Peyer's patch (tissue), 4 donors: Measurements from ENCODE around the gene COX18. TPM values are rescaled to one million over a fixed set of nuclear protein-coding genes. Genes with fewer than 3 reads are reported as not detected.

Experiments
- DNase-seq, 3 donors: peaks; one replicate each; pipeline ENCODE4 v3.0.0-alpha.2; 2017 to 2019
- H3K27ac ChIP-seq, 4 donors: fragments of 200-600 bp; sonication (generic); one replicate each; pipeline ENCODE4 v1.5.1; 2016 to 2019
- H3K27me3 ChIP-seq, 2 donors: fragments of 200-600 bp; sonication (generic); one replicate each; pipeline ENCODE4 v1.5.1; 2019
- H3K36me3 ChIP-seq, 3 donors: fragments of 200-600 bp; sonication (generic); one replicate each; pipeline ENCODE4 v1.5.1; 2016 to 2019
- H3K4me1 ChIP-seq, 4 donors: fragments of 200-600 bp; sonication (generic); one replicate each; pipeline ENCODE4 v1.5.1; 2016 to 2019
- H3K4me3 ChIP-seq, 4 donors: fragments of 200-600 bp; sonication (generic); 1 replicate in 3 of 4; 2 replicates in 1 of 4; pipeline ENCODE4 v1.5.1; 2016 to 2019; ENCODE audit warnings: mild to moderate bottlenecking in 1 of 4
- H3K9me3 ChIP-seq, 4 donors: fragments of 200-600 bp; sonication (generic); one replicate each; pipeline ENCODE4 v1.5.1; 2016 to 2019; ENCODE audit warnings: mild to moderate bottlenecking in 1 of 4
- POLR2A ChIP-seq, 2 donors: fragments of 450-650 bp; IDR thresholded peaks; one replicate each; pipeline ENCODE4 v1.5.1; 2017; ENCODE audit warnings: antibody characterized with exemption in 2 of 2, mild to moderate bottlenecking in 2 of 2, moderate library complexity in 2 of 2
- total RNA-seq, 4 donors: library from RNA; depleted of rRNA; stranded (reverse); fragments of >200 nt; gene quantifications; one replicate each; pipeline ENCODE4 v1.1.0, GENCODE V29; 2016
- TF ChIP-seq, protein P1 (sequence below), 6 experiments: fragments of 450-650 bp in 4 of 6; fragments of 200-600 bp in 2 of 6; sonication (generic) in 1 of 6; IDR thresholded peaks; one replicate each; pipeline ENCODE4 v1.5.1; 2017 to 2019; ENCODE audit warnings: antibody characterized with exemption in 6 of 6, mild to moderate bottlenecking in 3 of 6, moderate library complexity in 1 of 6

COX18 gene
- total RNA-seq, 4 donors from 2014 or later, result 8.8 to 14.9 (median 10.7) TPM

DNA sequence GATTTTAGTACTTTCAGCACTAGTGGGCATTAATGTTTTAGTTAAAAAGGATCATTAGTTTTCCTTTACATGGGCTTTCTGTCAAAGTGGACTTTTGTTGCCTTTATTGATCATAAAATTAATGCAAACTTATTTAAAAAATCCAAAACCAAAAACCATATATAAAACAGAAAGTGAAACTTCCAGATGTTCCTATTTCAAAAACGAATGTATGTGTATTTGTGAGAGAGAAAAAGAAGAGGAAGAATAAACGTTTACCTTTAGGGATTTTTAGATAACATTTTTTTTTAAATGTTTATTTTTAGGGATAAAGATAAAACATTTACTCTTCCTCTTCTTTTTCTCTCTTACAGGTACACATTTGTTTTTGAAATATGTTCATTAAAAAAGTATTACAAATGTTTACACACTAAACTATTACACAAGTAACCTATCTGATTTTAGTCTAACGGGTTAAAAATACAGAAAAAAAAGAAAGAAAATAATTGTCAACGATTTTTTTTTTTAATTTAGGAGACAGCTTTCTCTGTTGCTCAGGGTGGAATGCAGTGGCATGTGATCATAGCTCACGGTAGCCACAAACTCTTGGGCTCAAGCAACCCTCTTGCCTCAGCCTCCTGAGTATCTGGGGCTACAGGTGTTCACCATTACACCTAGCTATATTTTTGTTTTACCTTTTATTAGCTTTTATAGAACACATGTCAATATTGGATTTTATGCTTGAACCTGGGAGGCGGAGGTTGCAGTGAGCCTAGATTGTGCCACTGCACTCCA is 16.8 kb upstream of the COX18 start:
- H3K27me3 ChIP-seq, result no peaks in the 10 kb centered on the region
- no peak overlapping the region for H3K4me3 ChIP-seq
- no peak for DNase-seq
- H3K4me1 ChIP-seq, result no peaks in the 10 kb centered on the region
- H3K36me3 ChIP-seq, result peaks cover 0 to 49% (median 0%) of the 10 kb centered on the region in 3 donors
- H3K9me3 ChIP-seq, result no peaks in the 10 kb centered on the region
- TF ChIP-seq POLR2A (IDR thresholded peaks at IDR 0.05), result no peak
- TF ChIP-seq, protein P1, sequence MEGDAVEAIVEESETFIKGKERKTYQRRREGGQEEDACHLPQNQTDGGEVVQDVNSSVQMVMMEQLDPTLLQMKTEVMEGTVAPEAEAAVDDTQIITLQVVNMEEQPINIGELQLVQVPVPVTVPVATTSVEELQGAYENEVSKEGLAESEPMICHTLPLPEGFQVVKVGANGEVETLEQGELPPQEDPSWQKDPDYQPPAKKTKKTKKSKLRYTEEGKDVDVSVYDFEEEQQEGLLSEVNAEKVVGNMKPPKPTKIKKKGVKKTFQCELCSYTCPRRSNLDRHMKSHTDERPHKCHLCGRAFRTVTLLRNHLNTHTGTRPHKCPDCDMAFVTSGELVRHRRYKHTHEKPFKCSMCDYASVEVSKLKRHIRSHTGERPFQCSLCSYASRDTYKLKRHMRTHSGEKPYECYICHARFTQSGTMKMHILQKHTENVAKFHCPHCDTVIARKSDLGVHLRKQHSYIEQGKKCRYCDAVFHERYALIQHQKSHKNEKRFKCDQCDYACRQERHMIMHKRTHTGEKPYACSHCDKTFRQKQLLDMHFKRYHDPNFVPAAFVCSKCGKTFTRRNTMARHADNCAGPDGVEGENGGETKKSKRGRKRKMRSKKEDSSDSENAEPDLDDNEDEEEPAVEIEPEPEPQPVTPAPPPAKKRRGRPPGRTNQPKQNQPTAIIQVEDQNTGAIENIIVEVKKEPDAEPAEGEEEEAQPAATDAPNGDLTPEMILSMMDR (IDR thresholded peaks at IDR 0.05), result no peak
- no peak overlapping the region for H3K27ac ChIP-seq

DNA sequence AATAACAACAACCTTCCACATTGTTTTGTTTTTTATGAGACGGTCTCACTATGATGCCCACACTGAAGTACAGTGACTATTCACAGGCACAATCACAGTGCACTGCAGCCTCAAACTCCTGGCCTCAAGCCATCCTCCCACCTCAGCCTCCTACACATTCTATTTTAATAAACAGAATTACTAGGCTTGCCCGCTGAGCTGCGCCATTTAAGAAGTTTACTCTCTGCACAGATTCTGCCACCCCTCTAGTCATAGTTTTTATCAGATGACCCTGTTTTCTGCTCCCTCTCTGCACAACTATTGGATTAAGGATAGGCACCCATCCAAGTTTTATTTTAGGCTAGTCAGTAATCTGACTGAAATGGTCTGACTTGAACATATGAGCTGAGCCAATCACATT is 11.3 kb upstream of the COX18 start:
- no peaks in the 10 kb centered on the region for H3K4me1 ChIP-seq
- no peak overlapping the region for H3K27ac ChIP-seq
- DNase-seq, result no peak
- TF ChIP-seq, protein P1 (IDR thresholded peaks at IDR 0.05), result no peak
- TF ChIP-seq POLR2A (IDR thresholded peaks at IDR 0.05), result no peak
- H3K27me3 ChIP-seq, result no peaks in the 10 kb centered on the region
- H3K9me3 ChIP-seq, result no peaks in the 10 kb centered on the region
- no peak overlapping the region for H3K4me3 ChIP-seq
- H3K36me3 ChIP-seq, result peaks cover 0 to 90% (median 0%) of the 10 kb centered on the region in 3 donors

DNA sequence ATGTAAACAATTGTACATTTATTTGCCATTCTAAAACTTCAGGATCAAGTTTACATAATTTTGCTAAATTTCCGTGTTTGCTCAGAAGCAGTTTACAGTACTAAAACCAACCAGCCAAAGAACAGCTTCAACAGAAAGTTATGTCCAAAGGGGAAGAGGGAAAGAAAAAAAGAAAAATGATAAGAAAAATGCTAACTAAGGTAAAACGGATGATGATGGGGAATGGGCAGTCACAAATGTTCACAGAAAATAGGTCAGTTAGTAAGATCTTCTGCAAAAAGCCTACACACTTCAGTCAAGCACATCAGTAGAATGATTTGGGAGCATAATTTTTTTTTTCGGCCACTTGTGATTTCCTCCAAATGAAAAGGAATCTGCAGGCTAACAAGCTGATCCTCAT is 6.3 kb upstream of the COX18 start:
- no peak overlapping the region for H3K4me3 ChIP-seq
- H3K4me1 ChIP-seq, result no peaks in the 10 kb centered on the region
- H3K9me3 ChIP-seq, result no peaks in the 10 kb centered on the region
- DNase-seq, result no peak
- H3K27ac ChIP-seq, result no peak overlapping the region
- TF ChIP-seq, protein P1 (IDR thresholded peaks at IDR 0.05), result no peak
- no peak for TF ChIP-seq POLR2A (IDR thresholded peaks at IDR 0.05)
- no peaks in the 10 kb centered on the region for H3K27me3 ChIP-seq
- peaks cover 0 to 74% (median 0%) of the 10 kb centered on the region in 3 donors for H3K36me3 ChIP-seq

DNA sequence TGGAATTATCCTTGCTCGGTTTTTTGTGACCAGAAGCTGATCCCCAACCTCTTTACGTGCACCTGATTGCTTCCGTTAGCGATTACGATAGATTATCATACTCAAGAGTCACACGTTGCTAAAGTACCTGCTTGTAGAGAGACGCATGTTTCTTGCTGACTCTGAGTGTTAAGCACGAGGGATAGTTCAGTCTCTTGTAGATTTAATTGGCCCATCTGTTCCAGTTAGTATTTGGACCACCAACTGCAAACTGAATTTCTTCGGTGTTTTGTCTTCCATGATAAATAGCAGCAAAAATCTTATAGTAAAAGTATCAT is 516 bp upstream of the COX18 start:
- H3K9me3 ChIP-seq, result no peaks in the 10 kb centered on the region
- H3K4me1 ChIP-seq, result peaks cover 0 to 6% (median 2%) of the 10 kb centered on the region in 4 donors
- peak overlapping the region; percentile 57 to 86 (median 75) for H3K4me3 ChIP-seq
- DNase-seq, result no peak
- H3K27me3 ChIP-seq, result no peaks in the 10 kb centered on the region
- peaks cover 0 to 16% (median 0%) of the 10 kb centered on the region in 3 donors for H3K36me3 ChIP-seq
- peak overlapping the region; percentile 86 to 98 (median 96) for H3K27ac ChIP-seq
- TF ChIP-seq, protein P1 (IDR thresholded peaks at IDR 0.05), result no peak
- no peak for TF ChIP-seq POLR2A (IDR thresholded peaks at IDR 0.05)

DNA sequence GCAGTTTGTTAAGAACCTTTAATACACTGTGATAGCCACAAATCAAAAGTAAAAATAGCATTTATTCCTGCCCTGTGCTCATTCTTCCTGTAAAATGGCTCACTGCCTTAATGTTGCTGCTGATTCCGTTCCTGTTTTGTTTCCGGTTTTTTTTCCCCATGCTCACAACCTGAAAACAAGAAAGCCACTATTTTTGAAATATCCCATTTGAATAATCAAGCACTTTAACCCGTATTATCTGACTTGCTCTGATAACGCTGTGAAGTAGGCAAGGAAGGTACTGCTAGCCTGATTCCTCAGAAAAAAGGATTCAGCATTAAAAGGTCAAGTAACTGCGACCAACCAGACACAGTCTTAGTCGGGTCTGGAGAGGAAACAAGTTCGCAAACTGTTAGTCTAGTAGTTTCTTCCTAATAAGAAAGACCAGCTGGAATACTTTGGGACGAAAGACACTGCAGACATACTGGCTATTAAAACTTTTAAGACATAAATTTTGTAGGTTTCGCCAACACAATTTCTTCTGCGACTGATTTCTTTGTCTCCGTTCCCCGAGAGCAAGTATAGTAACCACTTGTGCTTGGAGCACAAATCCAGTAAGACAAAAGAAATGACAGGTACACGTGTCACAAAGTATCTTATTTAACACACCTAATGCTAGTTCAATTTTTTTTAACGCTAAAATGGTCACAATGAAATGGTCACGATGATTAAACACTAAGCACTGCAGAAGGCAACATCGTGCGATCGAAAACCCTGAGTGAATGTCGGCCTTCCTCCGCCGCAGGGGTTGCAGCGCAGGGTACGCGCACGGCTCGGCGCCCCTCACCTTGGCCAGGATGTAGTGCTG is 802 bp downstream of the COX18 start:
- peak overlapping the region; percentile 57 to 86 (median 75) for H3K4me3 ChIP-seq
- peak overlapping the region; percentile 86 to 98 (median 96) for H3K27ac ChIP-seq
- TF ChIP-seq, protein P1 (IDR thresholded peaks at IDR 0.05), result no peak
- no peak for TF ChIP-seq POLR2A (IDR thresholded peaks at IDR 0.05)
- DNase-seq, result no peak
- H3K36me3 ChIP-seq, result peaks cover 0 to 6% (median 0%) of the 10 kb centered on the region in 3 donors
- H3K9me3 ChIP-seq, result no peaks in the 10 kb centered on the region
- H3K4me1 ChIP-seq, result peaks cover 0 to 6% (median 2%) of the 10 kb centered on the region in 4 donors
- no peaks in the 10 kb centered on the region for H3K27me3 ChIP-seq
